NB4 (cell line): ENCODE measurements around the gene KLHL2.

Experiments used
- DNase-seq: peaks from one replicate; pipeline ENCODE4 v3.0.0; 2010; ENCODE audit warnings: low read depth
- H3K4me3 ChIP-seq: one replicate; pipeline ENCODE4 v1.5.1; 2011; ENCODE audit warnings: mild to moderate bottlenecking, low read depth, low read length, moderate library complexity
- CTCF ChIP-seq: IDR thresholded peaks from one replicate; pipeline ENCODE4 v1.5.1; 2012; ENCODE audit warnings: low read depth, low read length
- MAX ChIP-seq: IDR thresholded peaks from 2 replicates; pipeline ENCODE4 v1.6.1; 2011; ENCODE audit warnings: low read depth, low read length
- MYC ChIP-seq: IDR thresholded peaks from 2 replicates; pipeline ENCODE4 v1.6.1; 2011; ENCODE audit warnings: low read depth, low read length
- POLR2A ChIP-seq: IDR thresholded peaks from 2 replicates; pipeline ENCODE4 v1.6.1; 2011; ENCODE audit warnings: mild to moderate bottlenecking; ENCODE audit not compliant: insufficient read length; ENCODE audit errors: extremely low read depth

Gene KLHL2

GRCh38 chr4:165367040-165367439 lies 159.7 kb downstream of the KLHL2 start:
- no peak for DNase-seq
- H3K4me3 ChIP-seq = no peak overlapping the region
- TF ChIP-seq CTCF = no peak
- no peak for TF ChIP-seq MYC
- TF ChIP-seq POLR2A = no peak
- no peak for TF ChIP-seq MAX

GRCh38 chr4:165368114-165368513 lies 160.8 kb downstream of the KLHL2 start:
- TF ChIP-seq MYC (no peak), POLR2A (no peak), MAX (no peak), CTCF (no peak)
- no peak for DNase-seq
- H3K4me3 ChIP-seq = no peak overlapping the region

GRCh38 chr4:165368567-165368966 lies 161.2 kb downstream of the KLHL2 start:
- TF ChIP-seq MAX (no peak), POLR2A (no peak), MYC (no peak)
- no peak overlapping the region for H3K4me3 ChIP-seq
- DNase-seq = no peak

GRCh38 chr4:165369522-165369921 lies 162.2 kb downstream of the KLHL2 start:
- TF ChIP-seq MAX (no peak), CTCF (no peak), POLR2A (no peak), MYC (no peak)
- DNase-seq = peak; percentile 55
- no peak overlapping the region for H3K4me3 ChIP-seq

GRCh38 chr4:165370530-165370929 lies 163.2 kb downstream of the KLHL2 start:
- TF ChIP-seq CTCF (no peak), MYC (no peak), MAX (no peak), POLR2A (no peak)
- no peak overlapping the region for H3K4me3 ChIP-seq
- no peak for DNase-seq
